SK-N-SH treated with all-trans-retinoic acid at 6 μM for 48 hours (cell line): ENCODE measurements around the gene GID4.

Experiments used
- ATAC-seq: fragments of 200-7000 bp; cut with Tn5 transposase; 3 replicates; pipeline ENCODE4 v1.9.1; 2020; ENCODE audit warnings: mild to moderate bottlenecking, moderate library complexity
- BACH2 ChIP-seq: fragments of 250-450 bp; sonication (Bioruptor Pico); IDR thresholded peaks from 2 replicates; pipeline ENCODE4 v1.9.0; 2021; ENCODE audit warnings: mild to moderate bottlenecking, borderline replicate concordance
- ESRRG ChIP-seq: fragments of 250-450 bp; sonication (Bioruptor Pico); IDR thresholded peaks from 2 replicates; pipeline ENCODE4 v1.6.1; 2021; ENCODE audit warnings: mild to moderate bottlenecking
- GLIS3 ChIP-seq: fragments of 250-450 bp; sonication (Bioruptor Pico); IDR thresholded peaks from 2 replicates; pipeline ENCODE4 v1.5.0; 2020; ENCODE audit warnings: mild to moderate bottlenecking, moderate library complexity
- OSR1 ChIP-seq: fragments of 250-450 bp; sonication (Bioruptor Pico); IDR thresholded peaks from 2 replicates; pipeline ENCODE4 v1.8.0; 2022; ENCODE audit warnings: moderate library complexity, mild to moderate bottlenecking, inconsistent platforms
- PATZ1 ChIP-seq: fragments of 250-450 bp; sonication (Bioruptor Pico); IDR thresholded peaks from 2 replicates; pipeline ENCODE4 v1.8.0; 2020; ENCODE audit warnings: mild to moderate bottlenecking, moderate library complexity, borderline replicate concordance
- POU6F1 ChIP-seq: fragments of 250-450 bp; sonication (Bioruptor Pico); IDR thresholded peaks from 2 replicates; pipeline ENCODE4 v1.8.0; 2021; ENCODE audit warnings: low read depth, mild to moderate bottlenecking, moderate library complexity, borderline replicate concordance
- RARB ChIP-seq: fragments of 250-450 bp; sonication (Bioruptor Pico); IDR thresholded peaks from 2 replicates; pipeline ENCODE4 v1.8.0; 2021; ENCODE audit warnings: mild to moderate bottlenecking, moderate library complexity
- SNAI2 ChIP-seq: fragments of 250-450 bp; sonication (Bioruptor Pico); IDR thresholded peaks from 2 replicates; pipeline ENCODE4 v1.5.0; 2020; ENCODE audit warnings: mild to moderate bottlenecking, moderate library complexity
- TOX ChIP-seq: fragments of 250-450 bp; sonication (Bioruptor Pico); IDR thresholded peaks from 2 replicates; pipeline ENCODE4 v1.8.0; 2021; ENCODE audit warnings: mild to moderate bottlenecking, moderate library complexity, borderline replicate concordance
- ZC3H10 ChIP-seq: fragments of 250-450 bp; sonication (Bioruptor Pico); IDR thresholded peaks from 2 replicates; pipeline ENCODE4 v1.5.1; 2021; ENCODE audit warnings: mild to moderate bottlenecking, moderate library complexity
- ZFP3 ChIP-seq: fragments of 250-450 bp; sonication (Bioruptor Pico); IDR thresholded peaks from 2 replicates; pipeline ENCODE4 v1.5.0; 2020; ENCODE audit warnings: mild to moderate bottlenecking, moderate library complexity
- ZFP30 ChIP-seq: fragments of 450-650 bp; formaldehyde crosslinking; IDR thresholded peaks from 2 replicates; pipeline ENCODE4 v1.5.0; 2022; ENCODE audit warnings: mild to moderate bottlenecking, moderate library complexity
- ZNF565 ChIP-seq: fragments of 450-650 bp; formaldehyde crosslinking; conservative IDR thresholded peaks from 2 replicates; pipeline ENCODE4 v1.5.0; 2020; ENCODE audit warnings: low read depth, mild to moderate bottlenecking, moderate library complexity
- ZNF70 ChIP-seq: fragments of 450-650 bp; formaldehyde crosslinking; IDR thresholded peaks from 2 replicates; pipeline ENCODE4 v1.5.0; 2020; ENCODE audit warnings: mild to moderate bottlenecking, moderate library complexity
- ZNF8 ChIP-seq: fragments of 450-650 bp; formaldehyde crosslinking; IDR thresholded peaks from 2 replicates; pipeline ENCODE4 v1.5.0; 2020; ENCODE audit warnings: mild to moderate bottlenecking, moderate library complexity
- TF ChIP-seq, protein P1 (sequence below): fragments of 250-450 bp; sonication (Bioruptor Pico); IDR thresholded peaks from 2 replicates; pipeline ENCODE4 v1.5.1; 2020; ENCODE audit warnings: low read depth, mild to moderate bottlenecking, moderate library complexity
- TF ChIP-seq, protein P2 (sequence below): fragments of 250-450 bp; sonication (Bioruptor Pico); IDR thresholded peaks from 2 replicates; pipeline ENCODE4 v1.5.0; 2020; ENCODE audit warnings: mild to moderate bottlenecking, moderate library complexity

Gene GID4

GRCh38 chr17:18102640-18103039, 63.4 kb downstream of the GID4 start:
- no peak for ATAC-seq
- TF ChIP-seq RARB = no peak

- TF ChIP-seq ZC3H10 (CRISPR knock-in tag) (no peak), ZFP30 (CRISPR knock-in tag) (no peak), ZNF565 (CRISPR knock-in tag) (no peak), OSR1 (CRISPR knock-in tag) (no peak), POU6F1 (CRISPR knock-in tag) (no peak), BACH2 (CRISPR knock-in tag) (no peak), TOX (CRISPR knock-in tag) (no peak), GLIS3 (CRISPR knock-in tag) (no peak)
- TF ChIP-seq, protein P1, sequence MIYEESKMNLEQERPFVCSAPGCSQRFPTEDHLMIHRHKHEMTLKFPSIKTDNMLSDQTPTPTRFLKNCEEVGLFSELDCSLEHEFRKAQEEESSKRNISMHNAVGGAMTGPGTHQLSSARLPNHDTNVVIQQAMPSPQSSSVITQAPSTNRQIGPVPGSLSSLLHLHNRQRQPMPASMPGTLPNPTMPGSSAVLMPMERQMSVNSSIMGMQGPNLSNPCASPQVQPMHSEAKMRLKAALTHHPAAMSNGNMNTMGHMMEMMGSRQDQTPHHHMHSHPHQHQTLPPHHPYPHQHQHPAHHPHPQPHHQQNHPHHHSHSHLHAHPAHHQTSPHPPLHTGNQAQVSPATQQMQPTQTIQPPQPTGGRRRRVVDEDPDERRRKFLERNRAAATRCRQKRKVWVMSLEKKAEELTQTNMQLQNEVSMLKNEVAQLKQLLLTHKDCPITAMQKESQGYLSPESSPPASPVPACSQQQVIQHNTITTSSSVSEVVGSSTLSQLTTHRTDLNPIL (CRISPR knock-in tag) = no peak
- TF ChIP-seq, all 23 proteins: peak for 0
- no peak for ATAC-seq
Measured at GRCh38 chr17:18105027-18105426, 65.8 kb downstream of the GID4 start.

DNA sequence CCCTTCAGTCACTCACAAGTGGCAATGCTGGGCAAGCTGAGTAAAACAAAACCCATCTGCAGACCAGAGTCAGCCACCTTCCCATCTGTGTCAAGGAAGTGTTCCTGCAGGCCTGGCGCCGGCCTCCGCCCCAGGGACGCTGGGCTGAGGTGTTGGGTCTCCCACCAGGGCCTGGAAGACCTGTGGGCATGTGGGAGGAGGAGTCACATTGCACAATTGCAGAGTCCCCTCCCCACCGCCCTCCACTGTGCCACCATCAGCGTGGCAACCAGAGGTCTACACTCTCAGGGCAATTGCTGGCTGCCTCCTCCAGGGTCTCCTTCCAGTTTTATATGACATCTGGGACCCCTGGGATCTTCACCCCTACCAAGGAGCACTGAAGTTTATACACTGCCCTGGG, 66.4 kb downstream of the GID4 start:
- ATAC-seq = no peak
- no peak for TF ChIP-seq ESRRG
- TF ChIP-seq PATZ1 (CRISPR knock-in tag) = no peak
- TF ChIP-seq ZNF70 (CRISPR knock-in tag) = no peak
- no peak for TF ChIP-seq RARB
- TF ChIP-seq GLIS3 (CRISPR knock-in tag) = no peak
- TF ChIP-seq, protein P2, sequence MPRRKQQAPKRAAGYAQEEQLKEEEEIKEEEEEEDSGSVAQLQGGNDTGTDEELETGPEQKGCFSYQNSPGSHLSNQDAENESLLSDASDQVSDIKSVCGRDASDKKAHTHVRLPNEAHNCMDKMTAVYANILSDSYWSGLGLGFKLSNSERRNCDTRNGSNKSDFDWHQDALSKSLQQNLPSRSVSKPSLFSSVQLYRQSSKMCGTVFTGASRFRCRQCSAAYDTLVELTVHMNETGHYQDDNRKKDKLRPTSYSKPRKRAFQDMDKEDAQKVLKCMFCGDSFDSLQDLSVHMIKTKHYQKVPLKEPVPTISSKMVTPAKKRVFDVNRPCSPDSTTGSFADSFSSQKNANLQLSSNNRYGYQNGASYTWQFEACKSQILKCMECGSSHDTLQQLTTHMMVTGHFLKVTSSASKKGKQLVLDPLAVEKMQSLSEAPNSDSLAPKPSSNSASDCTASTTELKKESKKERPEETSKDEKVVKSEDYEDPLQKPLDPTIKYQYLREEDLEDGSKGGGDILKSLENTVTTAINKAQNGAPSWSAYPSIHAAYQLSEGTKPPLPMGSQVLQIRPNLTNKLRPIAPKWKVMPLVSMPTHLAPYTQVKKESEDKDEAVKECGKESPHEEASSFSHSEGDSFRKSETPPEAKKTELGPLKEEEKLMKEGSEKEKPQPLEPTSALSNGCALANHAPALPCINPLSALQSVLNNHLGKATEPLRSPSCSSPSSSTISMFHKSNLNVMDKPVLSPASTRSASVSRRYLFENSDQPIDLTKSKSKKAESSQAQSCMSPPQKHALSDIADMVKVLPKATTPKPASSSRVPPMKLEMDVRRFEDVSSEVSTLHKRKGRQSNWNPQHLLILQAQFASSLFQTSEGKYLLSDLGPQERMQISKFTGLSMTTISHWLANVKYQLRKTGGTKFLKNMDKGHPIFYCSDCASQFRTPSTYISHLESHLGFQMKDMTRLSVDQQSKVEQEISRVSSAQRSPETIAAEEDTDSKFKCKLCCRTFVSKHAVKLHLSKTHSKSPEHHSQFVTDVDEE (CRISPR knock-in tag) = no peak
- no peak for TF ChIP-seq TOX (CRISPR knock-in tag)
- no peak for TF ChIP-seq POU6F1 (CRISPR knock-in tag)
- no peak for TF ChIP-seq OSR1 (CRISPR knock-in tag)
- no peak for TF ChIP-seq ZNF8 (CRISPR knock-in tag)
- TF ChIP-seq ZNF565 (CRISPR knock-in tag) = no peak
- TF ChIP-seq, protein P1 (CRISPR knock-in tag) = no peak
- TF ChIP-seq ZFP3 (CRISPR knock-in tag) = no peak
- no peak for TF ChIP-seq BACH2 (CRISPR knock-in tag)
- TF ChIP-seq SNAI2 = no peak

GRCh38 chr17:18106211-18106610, 67.0 kb downstream of the GID4 start:
- no peak for ATAC-seq
- TF ChIP-seq, protein P2 (CRISPR knock-in tag) = no peak
- TF ChIP-seq, protein P1 (CRISPR knock-in tag) = no peak
- TF ChIP-seq RARB = no peak
- no peak for TF ChIP-seq ZC3H10 (CRISPR knock-in tag)
- TF ChIP-seq POU6F1 (CRISPR knock-in tag) = no peak
